Measurements from ENCODE around the gene IRX2. TPM values are rescaled to one million over a fixed set of nuclear protein-coding genes. Genes with fewer than 3 reads are reported as not detected.

Gene IRX2
- 19.6 and 23.1 TPM in 2 replicates for total RNA-seq (2014; rRNA removed; shearing (Covaris generic))

- DNase-seq (ENCODE audit: low spot score), result peak; percentile 81
Observed at GRCh38 chr5:2751592-2752021, at the start of gene IRX2. Gene IRX2 (minus strand): TSS chr5:2751677. CDS start chr5:2751413, 264 bp downstream.

DNA sequence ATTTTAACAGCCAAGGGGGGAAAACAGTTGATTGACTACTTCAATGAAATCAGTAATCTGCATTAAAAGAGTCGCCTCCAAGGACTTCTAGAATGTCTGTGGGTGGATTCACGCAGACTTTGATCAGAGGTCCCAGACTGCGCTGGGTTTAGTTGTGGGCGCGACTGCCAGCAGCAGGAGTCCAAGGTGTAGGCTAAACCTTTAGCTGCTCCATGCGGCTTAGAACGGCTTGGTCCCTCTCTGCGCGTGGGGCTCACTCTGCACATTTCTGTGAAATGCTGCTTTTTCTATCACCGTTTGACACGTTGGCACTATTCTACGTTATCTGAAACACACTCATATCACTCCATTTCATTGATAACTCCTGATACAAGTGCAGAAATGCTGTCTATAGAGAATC is 48.6 kb upstream of the IRX2 start:
- DNase-seq (ENCODE audit: low spot score), result no peak

GRCh38 chr5:2797981-2798380 is 46.5 kb upstream of the IRX2 start:
- DNase-seq (ENCODE audit: low spot score), result no peak

DNA sequence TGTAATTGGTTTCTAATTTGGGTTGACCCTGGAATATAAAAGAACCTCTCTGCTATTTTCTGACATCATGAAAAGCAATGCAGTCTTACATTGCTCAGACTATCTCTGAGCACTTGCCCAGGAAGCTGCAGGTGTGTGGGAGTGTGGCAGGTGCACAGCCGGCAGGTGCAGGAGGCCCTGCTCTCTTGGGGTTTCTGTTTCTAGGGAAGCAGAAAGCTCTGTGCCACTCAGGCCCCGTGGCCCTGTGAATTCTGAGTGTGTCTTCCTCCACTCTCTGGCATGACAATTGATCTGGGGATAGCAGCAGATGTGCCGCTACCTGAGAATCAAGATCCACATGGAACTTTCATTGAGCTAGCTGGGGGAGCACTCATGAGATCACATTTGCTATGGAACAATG is 45.7 kb upstream of the IRX2 start:
- no peak for DNase-seq (ENCODE audit: low spot score)

DNA sequence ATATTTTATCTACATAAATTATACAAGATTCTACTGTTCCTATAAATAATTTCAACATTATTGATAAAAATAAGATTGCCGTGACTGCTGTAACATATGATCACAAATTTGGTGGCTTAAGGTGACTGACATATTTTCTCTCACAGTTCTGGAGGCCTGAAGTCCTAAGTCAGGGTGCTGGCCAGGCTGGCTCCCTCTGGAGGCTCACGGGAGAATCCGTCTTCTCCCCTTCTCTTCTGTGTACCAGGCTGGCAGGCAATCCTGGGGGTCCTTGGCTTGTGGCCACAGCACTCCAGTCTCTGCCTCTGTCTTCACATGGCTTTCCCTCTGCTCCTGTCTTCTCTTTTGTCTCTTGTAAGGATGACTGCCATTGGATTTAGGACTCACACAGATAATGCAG is 31.7 kb upstream of the IRX2 start:
- DNase-seq (ENCODE audit: low spot score), result peak; percentile 28

- DNase-seq (ENCODE audit: low spot score), result no peak
Observed at GRCh38 chr5:2782658-2783057, 31.2 kb upstream of the IRX2 start.

GRCh38 chr5:2780421-2781171 is 29.1 kb upstream of the IRX2 start:
- peak; percentile 95 for DNase-seq (ENCODE audit: low spot score)

GRCh38 chr5:2779459-2779858 is 28.0 kb upstream of the IRX2 start:
- no peak for DNase-seq (ENCODE audit: low spot score)

- no peak for DNase-seq (ENCODE audit: low spot score)
Observed at GRCh38 chr5:2776337-2777302, 25.1 kb upstream of the IRX2 start.

DNA sequence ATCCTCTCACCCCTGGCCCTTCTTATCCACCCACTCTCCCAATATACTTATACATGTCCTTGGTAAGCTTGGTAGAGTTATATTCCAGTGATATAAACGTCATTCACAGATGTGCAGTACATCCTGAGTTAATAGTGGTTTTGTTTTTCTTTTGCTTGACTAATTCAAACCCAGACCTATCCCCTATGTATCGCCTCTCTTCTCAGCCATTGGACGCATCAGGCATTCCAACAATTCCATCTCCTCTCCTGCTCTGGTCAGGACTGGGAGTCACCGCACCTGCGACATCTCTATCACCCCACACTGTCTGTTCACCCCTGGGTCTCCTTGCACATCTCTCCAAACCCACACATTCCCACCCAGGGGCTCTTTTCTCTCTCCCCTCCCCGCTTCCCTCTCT is 21.9 kb upstream of the IRX2 start:
- no peak for DNase-seq (ENCODE audit: low spot score)

- DNase-seq (ENCODE audit: low spot score), result no peak
Observed at GRCh38 chr5:2767089-2767488, 15.6 kb upstream of the IRX2 start.

- DNase-seq (ENCODE audit: low spot score), result no peak
Observed at GRCh38 chr5:2764581-2764980, 13.1 kb upstream of the IRX2 start.

GRCh38 chr5:2763533-2763794 is 12.0 kb upstream of the IRX2 start:
- no peak for DNase-seq (ENCODE audit: low spot score)

DNA sequence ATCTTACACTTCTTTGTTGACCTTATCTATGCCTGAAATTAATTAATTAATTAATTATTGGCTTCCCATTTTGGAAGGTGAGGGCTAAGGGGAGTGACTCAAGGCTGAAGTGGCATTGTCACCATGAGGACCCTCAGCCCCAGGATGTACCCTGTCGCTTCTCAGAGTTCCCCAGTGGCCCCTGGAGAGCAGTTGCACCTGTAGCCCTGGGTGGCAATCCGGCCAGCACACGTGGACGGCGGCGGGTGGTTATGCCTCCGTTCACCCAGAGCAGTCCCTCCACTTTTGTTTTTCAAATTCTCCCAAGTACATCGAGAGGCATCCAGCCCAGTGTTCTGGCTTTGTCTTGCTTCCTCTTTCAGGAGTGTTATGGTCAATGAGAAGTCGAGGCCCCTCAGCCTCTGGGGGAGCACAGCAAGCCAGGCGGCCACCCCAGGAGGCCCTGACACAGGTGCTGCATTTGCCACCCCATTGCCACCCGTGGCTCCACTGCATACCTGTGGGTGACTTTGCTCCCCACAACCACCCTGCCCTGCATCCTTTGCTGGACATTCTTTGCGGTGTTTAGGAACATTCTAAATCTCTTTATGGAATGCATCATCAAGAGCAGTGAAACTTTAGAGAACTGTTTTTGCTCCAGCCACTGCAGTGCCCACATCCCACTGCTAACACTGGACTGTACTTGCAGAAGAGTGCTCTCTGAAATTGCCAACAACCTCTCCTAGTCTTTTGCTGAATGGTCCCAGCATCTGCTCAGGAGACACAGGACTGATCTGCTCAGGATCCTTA is 11.5 kb upstream of the IRX2 start:
- DNase-seq (ENCODE audit: low spot score), result no peak

DNA sequence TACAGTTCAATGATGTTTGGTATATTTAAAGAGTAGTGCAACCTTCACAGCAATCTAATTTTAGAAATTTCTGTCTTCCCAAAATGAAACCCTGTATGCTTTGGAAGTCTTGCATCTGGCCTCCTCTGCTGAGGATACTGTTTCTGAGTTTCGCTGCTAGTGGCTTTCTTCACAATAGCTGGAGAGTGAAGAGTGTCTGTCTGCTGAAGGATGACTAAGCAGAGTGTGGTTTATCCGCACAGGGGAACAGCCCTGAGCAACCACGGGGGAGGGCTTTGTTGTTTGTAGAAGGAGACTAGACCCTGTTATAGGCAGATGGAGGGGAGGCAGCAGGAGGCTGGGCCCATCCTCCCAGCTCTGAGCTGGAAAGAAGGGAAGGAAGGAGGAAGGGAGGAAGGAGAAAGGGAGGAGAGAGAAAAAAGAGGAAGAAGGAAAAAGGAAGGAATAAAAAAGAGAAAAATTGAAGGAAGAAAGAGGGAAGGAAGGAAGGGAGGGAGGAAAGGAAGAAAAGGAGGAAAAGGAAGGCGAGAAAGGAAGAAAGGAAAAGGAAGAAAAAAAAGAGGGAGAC is 10.5 kb upstream of the IRX2 start:
- no peak for DNase-seq (ENCODE audit: low spot score)

GRCh38 chr5:2759696-2760461 is 8.4 kb upstream of the IRX2 start:
- no peak for DNase-seq (ENCODE audit: low spot score)

GRCh38 chr5:2759091-2759490 is 7.6 kb upstream of the IRX2 start:
- DNase-seq (ENCODE audit: low spot score), result no peak

DNA sequence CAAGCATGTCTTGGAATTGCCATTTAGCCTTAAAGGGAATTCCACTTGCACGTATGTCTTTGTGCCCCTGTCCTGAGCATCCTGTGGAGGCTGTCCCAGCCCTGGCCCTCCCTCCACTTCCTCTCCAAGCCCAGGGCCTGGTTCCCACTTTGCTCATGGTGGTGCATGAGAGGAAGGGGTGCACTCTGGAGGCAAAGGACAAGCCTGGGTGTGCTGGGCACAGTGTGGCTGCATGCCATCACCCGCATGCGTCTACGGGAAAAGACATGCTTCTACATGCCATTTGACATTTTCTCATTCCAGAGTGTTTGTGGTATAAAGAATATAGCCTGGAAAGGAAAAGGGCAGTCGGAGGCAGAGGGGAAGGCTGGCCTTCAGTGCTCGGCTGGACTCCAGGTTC is 7.2 kb upstream of the IRX2 start:
- DNase-seq (ENCODE audit: low spot score), result no peak

- DNase-seq (ENCODE audit: low spot score), result no peak
Observed at GRCh38 chr5:2757563-2758351, 6.3 kb upstream of the IRX2 start.

Data from HT-29 (cell line).